GM18505 (cell line): Measurements from ENCODE around the gene SCARB1.
A peak's percentile ranks its signal among the peaks of the same experiment; 100 is the strongest.

ENCODE experiments used
- ATAC-seq: cut with Tn5 transposase; IDR thresholded peaks from one replicate; pipeline ENCODE4 v1.9.1; 2021; ENCODE audit not compliant: unreplicated experiment
- POLR2A ChIP-seq: IDR thresholded peaks from 4 replicates; pipeline ENCODE4 v1.6.1; 2011; ENCODE audit warnings: borderline replicate concordance; ENCODE audit not compliant: insufficient read depth, insufficient read length; ENCODE audit errors: extremely low read depth

Gene SCARB1

GRCh38 chr12:124831590-124831989 lies 32.1 kb downstream of the SCARB1 start:
- TF ChIP-seq POLR2A, result no peak
- no peak for ATAC-seq

- ATAC-seq, result no peak
- TF ChIP-seq POLR2A, result no peak
Observed at GRCh38 chr12:124830306-124830705, 33.4 kb downstream of the SCARB1 start.

GRCh38 chr12:124829708-124830304 lies 33.9 kb downstream of the SCARB1 start:
- ATAC-seq, result no peak
- TF ChIP-seq POLR2A, result no peak

- TF ChIP-seq POLR2A, result no peak
- no peak for ATAC-seq
Observed at GRCh38 chr12:124829008-124829707, 34.5 kb downstream of the SCARB1 start.

GRCh38 chr12:124828264-124829007 lies 35.2 kb downstream of the SCARB1 start:
- no peak for ATAC-seq

GRCh38 chr12:124827588-124828184 lies 36.0 kb downstream of the SCARB1 start:
- ATAC-seq, result peak; percentile 74
- no peak for TF ChIP-seq POLR2A

More at GRCh38 chr12:124828264-124829007, 35.2 kb downstream of the SCARB1 start:
- no peak for TF ChIP-seq POLR2A

- no peak for ATAC-seq
- no peak for TF ChIP-seq POLR2A
Observed at GRCh38 chr12:124824195-124824594, 39.5 kb downstream of the SCARB1 start.

- no peak for ATAC-seq
- TF ChIP-seq POLR2A, result no peak
Observed at GRCh38 chr12:124823272-124823970, 40.2 kb downstream of the SCARB1 start.

- no peak for ATAC-seq
- no peak for TF ChIP-seq POLR2A
Observed at GRCh38 chr12:124822218-124822617, 41.4 kb downstream of the SCARB1 start.

- ATAC-seq, result no peak
- no peak for TF ChIP-seq POLR2A
Observed at GRCh38 chr12:124821252-124822200, 42.1 kb downstream of the SCARB1 start.

- no peak for ATAC-seq
- TF ChIP-seq POLR2A, result no peak
Observed at GRCh38 chr12:124820199-124820598, 43.5 kb downstream of the SCARB1 start.

GRCh38 chr12:124819525-124819924 lies 44.1 kb downstream of the SCARB1 start:
- no peak for TF ChIP-seq POLR2A
- no peak for ATAC-seq
